CD4-positive, alpha-beta T cell (primary cell): ENCODE measurements around the gene SLC4A1. TPM values are rescaled to one million over a fixed set of nuclear protein-coding genes. Genes with fewer than 3 reads are reported as not detected.

Experiments
- ATAC-seq: fragments of 200-7000 bp; cut with Tn5 transposase; one replicate; pipeline ENCODE4 v1.10.0; 2022; ENCODE audit warnings: mild to moderate bottlenecking; ENCODE audit not compliant: poor library complexity
- CTCF ChIA-PET: fragments of 350-600 bp; sonication (Branson Sonifier 250); formaldehyde crosslinking; loops from one replicate; lab custom pipeline; 2021; ENCODE audit warnings: antibody characterized with exemption, inconsistent platforms; lab: Charles Lee
- POLR2A ChIA-PET: fragments of 350-600 bp; sonication (Branson Sonifier 250); formaldehyde crosslinking; loops from one replicate; lab custom pipeline; 2021; ENCODE audit warnings: antibody characterized with exemption, inconsistent platforms; lab: Charles Lee
- DNase-seq, 14 experiments: peaks; one replicate each; pipeline ENCODE4 v3.0.0-alpha.2; 2013 to 2020; ENCODE audit warnings: mixed read lengths in 2 of 14
- H3K27ac ChIP-seq, 2 donors: one replicate each; pipeline versions ENCODE4 v1.5.1 to v1.7.0; 2013; ENCODE audit warnings: low read length in 2 of 2, low read depth in 1 of 2, mild to moderate bottlenecking in 1 of 2
- H3K27me3 ChIP-seq, 2 experiments: 1 replicate in 1 of 2; 2 replicates in 1 of 2; pipeline versions ENCODE4 v1.6.1 to v1.7.0; 2013; ENCODE audit warnings: low read length in 2 of 2, control low read depth in 1 of 2, mild to moderate bottlenecking in 1 of 2, moderate library complexity in 1 of 2; ENCODE audit not compliant: insufficient read depth in 2 of 2, control insufficient read depth in 1 of 2
- H3K36me3 ChIP-seq: one replicate; pipeline ENCODE4 v1.6.1; 2013; ENCODE audit warnings: low read length, control low read depth; ENCODE audit not compliant: insufficient read depth
- H3K4me1 ChIP-seq: one replicate; pipeline ENCODE4 v1.6.1; 2013; ENCODE audit warnings: low read length, control low read depth; ENCODE audit not compliant: insufficient read depth
- H3K4me3 ChIP-seq: one replicate; pipeline ENCODE4 v1.5.1; 2013; ENCODE audit warnings: mild to moderate bottlenecking, low read length, moderate library complexity
- H3K9me3 ChIP-seq, 2 experiments: 1 replicate in 1 of 2; 2 replicates in 1 of 2; pipeline versions ENCODE4 v1.6.1 to v1.7.0; 2013; ENCODE audit warnings: low read length in 2 of 2, mild to moderate bottlenecking in 2 of 2, control low read depth in 1 of 2, moderate library complexity in 1 of 2; ENCODE audit not compliant: control insufficient read depth in 1 of 2, insufficient read depth in 1 of 2
- H3K27ac Mint-ChIP-seq: one replicate; pipeline ENCODE4 v1.8.0; 2020; ENCODE audit warnings: mixed read lengths
- H3K27me3 Mint-ChIP-seq: one replicate; pipeline ENCODE4 v1.8.0; 2021; ENCODE audit warnings: mixed read lengths
- H3K36me3 Mint-ChIP-seq: one replicate; pipeline ENCODE4 v1.8.0; 2021; ENCODE audit warnings: low read depth, mixed read lengths
- H3K4me1 Mint-ChIP-seq: one replicate; pipeline ENCODE4 v1.8.0; 2021; ENCODE audit warnings: low read depth, mixed read lengths
- H3K4me3 Mint-ChIP-seq: one replicate; pipeline ENCODE4 v1.8.0; 2020; ENCODE audit warnings: mild to moderate bottlenecking, mixed read lengths
- H3K9me3 Mint-ChIP-seq: one replicate; pipeline ENCODE4 v1.8.0; 2020; ENCODE audit warnings: mixed read lengths
- CTCF ChIP-seq: fragments of 200-600 bp; IDR thresholded peaks from one replicate; pipeline ENCODE4 v1.8.0; 2022; ENCODE audit warnings: antibody characterized with exemption, mild to moderate bottlenecking
- intact Hi-C, 2 experiments: fragments of 100-400 bp; cut with DNase I in 1 of 2; cut with micrococcal nuclease in 1 of 2; formaldehyde crosslinking; loops; one replicate each; pipeline versions ENCODE4 v1.15.1 to v1.9.0; 2023 to 2025; cut with DNase I, micrococcal nuclease
- total RNA-seq, 174 experiments: library from RNA in 2 of 174; stranded (reverse) in 2 of 174; gene quantifications; one replicate each; pipeline ENCODE4 v1.2.3 and lab custom pipeline; 2021 to 2026

The SLC4A1 gene
- total RNA-seq, 2 experiments from 2014 or later = not detected

- DNase-seq (no peak), ATAC-seq (no peak)
- Histone ChIP-seq H3K9me3 (no peaks in the 10 kb centered on the region), H3K27ac (no peak overlapping the region), H3K36me3 (no peaks in the 10 kb centered on the region), H3K27me3 (no peaks in the 10 kb centered on the region), H3K4me3 (no peak overlapping the region), H3K4me1 (no peaks in the 10 kb centered on the region)
- no peaks in the 10 kb centered on the region for H3K27me3 Mint-ChIP-seq
- TF ChIP-seq CTCF = no peak
- H3K27ac Mint-ChIP-seq = no peak overlapping the region
- ChIA-PET POLR2A (no interaction called here), CTCF (no interaction called here)
- no peaks in the 10 kb centered on the region for H3K9me3 Mint-ChIP-seq
- H3K4me3 Mint-ChIP-seq = no peak overlapping the region
- H3K4me1 Mint-ChIP-seq = no peaks in the 10 kb centered on the region
- H3K36me3 Mint-ChIP-seq = no peaks in the 10 kb centered on the region
- intact Hi-C loops = no loop called here
These were observed 4.5 kb downstream of the SLC4A1 start for GRCh38 chr17:44263345-44263902.

- no peak overlapping the region for H3K27ac ChIP-seq
- no peaks in the 10 kb centered on the region for H3K4me1 ChIP-seq
- no peaks in the 10 kb centered on the region for H3K9me3 Mint-ChIP-seq
- H3K27me3 ChIP-seq = no peaks in the 10 kb centered on the region
- CTCF ChIA-PET = no interaction called here
- POLR2A ChIA-PET = no interaction called here
- no peaks in the 10 kb centered on the region for H3K4me1 Mint-ChIP-seq
- DNase-seq (no peak), ATAC-seq (no peak)
- intact Hi-C loops = no loop called here
- no peak overlapping the region for H3K27ac Mint-ChIP-seq
- no peaks in the 10 kb centered on the region for H3K27me3 Mint-ChIP-seq
- no peak overlapping the region for H3K4me3 ChIP-seq
- H3K4me3 Mint-ChIP-seq = no peak overlapping the region
- no peak for TF ChIP-seq CTCF
- no peaks in the 10 kb centered on the region for H3K9me3 ChIP-seq
- H3K36me3 ChIP-seq = no peaks in the 10 kb centered on the region
- H3K36me3 Mint-ChIP-seq = no peaks in the 10 kb centered on the region
These were observed 5.2 kb downstream of the SLC4A1 start for GRCh38 chr17:44262654-44263225.

GRCh38 chr17:44260296-44260695 is 7.6 kb downstream of the SLC4A1 start:
- Mint-ChIP-seq H3K4me3 (no peak overlapping the region), H3K9me3 (no peaks in the 10 kb centered on the region), H3K27me3 (no peaks in the 10 kb centered on the region), H3K4me1 (no peaks in the 10 kb centered on the region), H3K27ac (no peak overlapping the region), H3K36me3 (no peaks in the 10 kb centered on the region)
- CTCF ChIA-PET = no interaction called here
- intact Hi-C loops = no loop called here
- H3K36me3 ChIP-seq = no peaks in the 10 kb centered on the region
- no peak overlapping the region for H3K4me3 ChIP-seq
- H3K27ac ChIP-seq = no peak overlapping the region
- H3K27me3 ChIP-seq = no peaks in the 10 kb centered on the region
- DNase-seq (no peak), ATAC-seq (no peak)
- no peak for TF ChIP-seq CTCF
- no peaks in the 10 kb centered on the region for H3K4me1 ChIP-seq
- no peaks in the 10 kb centered on the region for H3K9me3 ChIP-seq
- POLR2A ChIA-PET = no interaction called here
